Cardiac fibroblast (primary cell): ENCODE data around the gene CDKAL1.
"Not testable (repeated sequence)": the region's sequence is repeated elsewhere in the genome, so short reads cannot be mapped to it uniquely, and the experiment has no call there.

Source experiments
- DNase-seq, 2 donors: peaks; one replicate each; pipeline versions ENCODE4 v3.0.0 to v3.0.0-alpha.2; 2010; ENCODE audit warnings: low read depth in 2 of 2
- H3K4me3 ChIP-seq, 2 donors: replicated peaks in 1 of 2; 1 replicate in 1 of 2; 2 replicates in 1 of 2; pipeline ENCODE4 v1.5.1; 2011; ENCODE audit warnings: low read depth in 2 of 2, low read length in 2 of 2, mild to moderate bottlenecking in 2 of 2, moderate library complexity in 1 of 2
- TF ChIP-seq, protein P1 (sequence below): IDR thresholded peaks from one replicate; pipeline ENCODE4 v1.5.1; 2011; ENCODE audit warnings: low read depth, mild to moderate bottlenecking, low read length, inconsistent platforms

Gene CDKAL1

DNA sequence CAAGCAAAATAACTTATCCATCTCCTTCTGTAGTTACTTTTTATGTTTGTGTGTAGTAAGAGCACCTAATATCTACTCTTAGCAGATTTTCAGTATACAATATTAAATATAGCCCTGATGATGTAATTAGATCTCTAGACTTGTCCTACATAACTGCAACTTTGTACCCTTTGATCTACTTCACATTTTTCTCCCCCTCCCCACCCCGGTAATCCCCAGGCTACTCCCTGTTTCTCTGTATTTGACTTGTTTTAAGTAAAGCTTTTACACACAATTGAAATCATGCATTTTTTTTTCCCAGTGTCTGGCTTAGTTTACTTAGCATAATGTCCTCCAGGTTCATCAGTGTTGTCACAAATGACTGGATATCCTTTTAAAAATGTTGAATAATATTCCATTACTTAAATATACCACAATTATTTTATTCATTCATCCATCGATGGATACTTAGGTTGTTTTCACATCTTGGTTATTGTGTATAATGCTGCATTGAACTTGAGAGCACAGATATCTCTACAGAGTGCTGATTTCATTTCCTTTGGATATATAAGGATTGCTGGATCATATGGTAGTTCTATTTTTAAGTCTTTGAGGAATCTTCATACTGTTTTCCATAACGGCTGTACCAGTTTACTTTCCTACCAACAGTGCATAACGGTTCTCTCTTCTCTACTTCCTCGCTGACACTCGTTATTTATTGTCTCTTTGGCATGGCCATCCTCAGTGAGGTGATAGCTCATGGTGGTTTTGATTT, 212.7 kb downstream of the CDKAL1 start:
- no peak for DNase-seq
- no peak overlapping the region for H3K4me3 ChIP-seq
- TF ChIP-seq, protein P1, sequence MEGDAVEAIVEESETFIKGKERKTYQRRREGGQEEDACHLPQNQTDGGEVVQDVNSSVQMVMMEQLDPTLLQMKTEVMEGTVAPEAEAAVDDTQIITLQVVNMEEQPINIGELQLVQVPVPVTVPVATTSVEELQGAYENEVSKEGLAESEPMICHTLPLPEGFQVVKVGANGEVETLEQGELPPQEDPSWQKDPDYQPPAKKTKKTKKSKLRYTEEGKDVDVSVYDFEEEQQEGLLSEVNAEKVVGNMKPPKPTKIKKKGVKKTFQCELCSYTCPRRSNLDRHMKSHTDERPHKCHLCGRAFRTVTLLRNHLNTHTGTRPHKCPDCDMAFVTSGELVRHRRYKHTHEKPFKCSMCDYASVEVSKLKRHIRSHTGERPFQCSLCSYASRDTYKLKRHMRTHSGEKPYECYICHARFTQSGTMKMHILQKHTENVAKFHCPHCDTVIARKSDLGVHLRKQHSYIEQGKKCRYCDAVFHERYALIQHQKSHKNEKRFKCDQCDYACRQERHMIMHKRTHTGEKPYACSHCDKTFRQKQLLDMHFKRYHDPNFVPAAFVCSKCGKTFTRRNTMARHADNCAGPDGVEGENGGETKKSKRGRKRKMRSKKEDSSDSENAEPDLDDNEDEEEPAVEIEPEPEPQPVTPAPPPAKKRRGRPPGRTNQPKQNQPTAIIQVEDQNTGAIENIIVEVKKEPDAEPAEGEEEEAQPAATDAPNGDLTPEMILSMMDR, result no peak

DNA sequence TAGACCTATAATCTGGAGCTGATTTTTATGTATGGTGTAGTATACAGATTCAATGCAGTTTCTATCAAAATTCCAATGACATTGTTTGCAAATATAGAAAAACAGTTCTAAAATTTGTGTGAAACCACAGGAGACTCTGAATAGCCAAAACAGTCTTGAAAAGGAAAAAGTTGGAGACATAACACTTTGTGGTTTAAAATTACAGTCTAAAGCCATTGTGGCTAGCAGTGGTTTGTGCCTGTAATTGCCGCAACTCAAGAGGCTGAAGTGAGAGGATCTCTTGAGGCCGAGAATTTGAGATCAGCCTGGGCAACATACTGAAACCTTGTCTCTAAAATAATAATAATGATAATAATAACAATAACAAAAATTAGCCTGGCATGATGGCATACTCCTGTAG, 213.7 kb downstream of the CDKAL1 start:
- no peak overlapping the region for H3K4me3 ChIP-seq
- DNase-seq, result no peak
- TF ChIP-seq, protein P1, result no peak

DNA sequence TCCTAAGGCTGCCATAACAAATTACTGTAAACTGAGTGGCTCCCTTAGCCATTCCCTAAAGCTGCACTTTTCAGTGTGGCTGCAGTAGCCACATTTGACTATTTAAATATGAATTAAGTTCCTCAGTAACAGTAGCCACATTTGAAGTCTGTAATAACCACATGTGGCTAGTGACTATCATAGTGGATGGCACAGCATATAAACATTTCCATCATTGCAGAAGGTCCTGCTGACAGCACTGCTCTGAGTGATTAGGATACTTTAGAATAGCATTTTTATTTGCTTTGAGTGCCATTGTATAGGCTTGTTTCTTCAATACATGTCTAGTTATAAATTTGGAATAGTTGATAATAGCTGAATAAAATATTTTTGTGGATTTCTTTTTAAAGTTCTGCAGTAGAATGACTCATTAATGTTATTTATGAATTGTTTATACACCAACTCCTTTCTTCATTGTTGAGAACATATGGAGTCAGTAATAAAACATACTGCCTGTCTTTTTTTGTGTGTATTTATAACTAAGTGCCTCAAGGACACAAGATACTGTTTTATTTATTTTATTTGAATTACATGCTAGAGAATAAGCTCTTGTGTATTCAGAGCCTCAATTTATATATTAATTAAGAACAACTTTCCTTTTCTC, 217.2 kb downstream of the CDKAL1 start:
- H3K4me3 ChIP-seq, result no peak overlapping the region
- TF ChIP-seq, protein P1, result no peak
- DNase-seq, result no peak

DNA sequence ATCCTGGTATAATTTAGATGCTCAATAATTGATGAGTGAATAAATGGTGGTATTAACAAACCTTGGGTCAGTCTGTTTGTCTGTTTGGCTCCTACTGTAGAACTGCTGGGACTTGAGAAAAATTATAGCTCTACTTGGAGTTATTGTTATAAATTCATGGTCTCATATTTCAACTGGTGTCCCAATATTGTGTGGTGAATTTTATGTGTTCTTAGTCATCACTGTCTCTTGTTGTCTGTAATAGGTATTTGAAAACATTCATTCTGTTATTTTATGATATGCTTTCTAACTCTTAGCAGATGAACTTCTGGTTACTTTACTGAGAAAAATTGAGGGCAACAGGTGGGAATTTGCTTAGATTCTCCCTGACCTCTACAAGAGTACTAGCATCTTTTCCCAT, 221.4 kb downstream of the CDKAL1 start:
- TF ChIP-seq, protein P1, result no peak
- peak in 1 of 2 donors; percentile 59 for DNase-seq

DNA sequence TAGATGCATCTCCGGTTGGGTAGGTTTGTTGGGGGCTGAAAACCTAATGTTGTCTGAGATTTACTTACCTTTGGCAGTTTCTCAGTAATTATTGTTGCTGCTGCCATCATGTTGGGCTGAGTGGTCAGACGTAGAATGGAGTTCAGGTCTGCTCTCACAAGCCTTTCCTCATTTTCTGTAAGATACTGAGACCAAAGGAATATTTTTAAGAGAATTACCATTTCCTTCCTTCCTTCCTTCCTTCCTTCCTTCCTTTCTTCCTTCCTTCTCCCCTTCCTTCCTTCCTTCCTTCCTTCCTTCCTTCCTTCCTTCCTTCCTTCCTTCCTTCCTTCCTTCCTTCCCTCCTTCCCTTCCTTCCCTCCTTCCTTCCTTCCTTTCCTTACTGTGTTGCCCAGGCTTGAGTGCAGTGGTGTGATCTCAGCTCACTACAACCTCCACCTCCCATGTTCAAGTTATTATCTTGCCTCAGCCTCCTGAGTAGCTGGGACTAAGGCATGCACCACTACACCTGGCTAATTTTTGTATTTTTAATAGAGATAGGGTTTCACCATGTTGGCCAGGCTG, 222.4 kb downstream of the CDKAL1 start:
- not testable (repeated sequence) for H3K4me3 ChIP-seq, DNase-seq

More for the DNA sequence above, 221.4 kb downstream of the CDKAL1 start:
- no peak overlapping the region for H3K4me3 ChIP-seq

DNA sequence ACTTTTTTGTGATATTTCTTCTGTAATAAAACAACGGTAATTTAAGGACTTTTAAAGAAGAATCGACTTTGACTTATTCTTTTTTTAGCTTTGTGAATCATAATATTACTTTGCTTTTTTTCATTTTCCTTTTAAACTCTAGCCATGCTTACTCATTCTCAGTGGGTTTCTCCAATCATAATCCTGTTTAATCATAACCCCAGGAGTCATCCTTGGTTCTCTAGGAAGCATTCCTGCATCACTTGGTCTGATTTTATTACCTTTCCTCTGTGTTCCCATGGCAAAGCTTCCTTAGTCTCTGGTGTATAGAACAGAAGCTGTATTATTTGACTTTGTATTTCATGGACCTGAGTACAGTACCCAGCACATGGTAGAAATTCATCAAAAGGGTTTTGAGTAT, 223.5 kb downstream of the CDKAL1 start:
- peak in 1 of 2 donors; percentile 59 for DNase-seq
- TF ChIP-seq, protein P1, result no peak
- no peak overlapping the region for H3K4me3 ChIP-seq

DNA sequence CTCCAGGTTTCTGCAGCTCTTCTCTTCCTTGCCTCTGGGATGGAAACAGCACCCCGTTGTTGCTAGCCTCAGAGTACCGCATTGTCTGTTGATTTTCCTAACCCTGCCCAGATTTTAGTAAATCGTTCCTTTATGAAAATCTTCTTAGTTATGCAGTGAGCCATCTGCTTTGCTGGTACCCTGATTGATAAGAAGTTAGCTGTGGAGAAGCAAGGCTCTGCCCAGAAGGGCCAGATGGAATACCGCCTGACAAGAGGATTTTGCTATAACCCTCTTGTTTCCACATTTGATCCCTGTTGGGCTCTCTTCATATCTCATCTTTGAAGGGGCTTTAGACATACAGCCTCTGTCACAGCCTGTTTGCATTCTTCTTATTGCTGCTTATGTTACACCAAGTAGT, 229.0 kb downstream of the CDKAL1 start:
- TF ChIP-seq, protein P1, result no peak
- H3K4me3 ChIP-seq, result no peak overlapping the region
- no peak for DNase-seq
